SKM-1 (cell line): Measurements from ENCODE around the gene BRD7.
"Not testable (repeated sequence)": the region's sequence is repeated elsewhere in the genome, so short reads cannot be mapped to it uniquely, and the experiment has no call there.

ENCODE experiments used
- DNase-seq: peaks from one replicate; lab custom pipeline; 2025; ENCODE audit not compliant: unreplicated experiment; lab: John Stamatoyannopoulos, UW

Gene BRD7

GRCh38 chr16:50360033-50360778, 8.6 kb downstream of the BRD7 start:
- DNase-seq, result no peak

- DNase-seq, result no peak
Observed at GRCh38 chr16:50359626-50360025, 9.2 kb downstream of the BRD7 start.

- no peak for DNase-seq
Observed at GRCh38 chr16:50354629-50355456, 13.9 kb downstream of the BRD7 start.

GRCh38 chr16:50354082-50354481, 14.7 kb downstream of the BRD7 start:
- DNase-seq, result no peak

GRCh38 chr16:50351952-50352351, 16.8 kb downstream of the BRD7 start:
- no peak for DNase-seq

GRCh38 chr16:50351116-50351515, 17.7 kb downstream of the BRD7 start:
- DNase-seq, result no peak

- DNase-seq, result not testable (repeated sequence)
Observed at GRCh38 chr16:50345210-50345609, 23.6 kb downstream of the BRD7 start.

- DNase-seq, result not testable (repeated sequence)
Observed at GRCh38 chr16:50343566-50343965, 25.2 kb downstream of the BRD7 start.

- DNase-seq, result no peak
Observed at GRCh38 chr16:50340578-50340977, 28.2 kb downstream of the BRD7 start.

GRCh38 chr16:50338371-50339231, 30.2 kb downstream of the BRD7 start:
- DNase-seq, result no peak

- DNase-seq, result no peak
Observed at GRCh38 chr16:50336884-50337283, 31.9 kb downstream of the BRD7 start.

GRCh38 chr16:50335196-50335958, 33.4 kb downstream of the BRD7 start:
- no peak for DNase-seq

- no peak for DNase-seq
Observed at GRCh38 chr16:50334106-50334975, 34.4 kb downstream of the BRD7 start.

- no peak for DNase-seq
Observed at GRCh38 chr16:50332599-50332998, 36.2 kb downstream of the BRD7 start.

- DNase-seq, result no peak
Observed at GRCh38 chr16:50331570-50331969, 37.2 kb downstream of the BRD7 start.

- DNase-seq, result no peak
Observed at GRCh38 chr16:50329446-50330189, 39.2 kb downstream of the BRD7 start.

GRCh38 chr16:50326835-50327465, 41.8 kb downstream of the BRD7 start:
- DNase-seq, result peak; percentile 14

GRCh38 chr16:50326264-50326663, 42.5 kb downstream of the BRD7 start:
- DNase-seq, result no peak
